ENCODE measurements around the gene AKR1C4. TPM values are rescaled to one million over a fixed set of nuclear protein-coding genes. Genes with fewer than 3 reads are reported as not detected.

Gene AKR1C4
- total RNA-seq, 1 experiment from 2014 or later = not detected

GRCh38 chr10:5183923-5184322 lies 12.7 kb upstream of the AKR1C4 start:
- TF ChIP-seq, protein P1, sequence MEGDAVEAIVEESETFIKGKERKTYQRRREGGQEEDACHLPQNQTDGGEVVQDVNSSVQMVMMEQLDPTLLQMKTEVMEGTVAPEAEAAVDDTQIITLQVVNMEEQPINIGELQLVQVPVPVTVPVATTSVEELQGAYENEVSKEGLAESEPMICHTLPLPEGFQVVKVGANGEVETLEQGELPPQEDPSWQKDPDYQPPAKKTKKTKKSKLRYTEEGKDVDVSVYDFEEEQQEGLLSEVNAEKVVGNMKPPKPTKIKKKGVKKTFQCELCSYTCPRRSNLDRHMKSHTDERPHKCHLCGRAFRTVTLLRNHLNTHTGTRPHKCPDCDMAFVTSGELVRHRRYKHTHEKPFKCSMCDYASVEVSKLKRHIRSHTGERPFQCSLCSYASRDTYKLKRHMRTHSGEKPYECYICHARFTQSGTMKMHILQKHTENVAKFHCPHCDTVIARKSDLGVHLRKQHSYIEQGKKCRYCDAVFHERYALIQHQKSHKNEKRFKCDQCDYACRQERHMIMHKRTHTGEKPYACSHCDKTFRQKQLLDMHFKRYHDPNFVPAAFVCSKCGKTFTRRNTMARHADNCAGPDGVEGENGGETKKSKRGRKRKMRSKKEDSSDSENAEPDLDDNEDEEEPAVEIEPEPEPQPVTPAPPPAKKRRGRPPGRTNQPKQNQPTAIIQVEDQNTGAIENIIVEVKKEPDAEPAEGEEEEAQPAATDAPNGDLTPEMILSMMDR (IDR thresholded peaks at IDR 0.05; ENCODE audit: unreplicated experiment) = no peak
- POLR2A ChIA-PET = interaction anchor here (1.0 kb wide), 1 partner anchor 14 kb away, joined by 3 read pairs; no protein-coding TSS in a partner anchor
- H3K27ac Mint-ChIP-seq (ENCODE audit: low read depth, unreplicated experiment) = no peak overlapping the region

DNA sequence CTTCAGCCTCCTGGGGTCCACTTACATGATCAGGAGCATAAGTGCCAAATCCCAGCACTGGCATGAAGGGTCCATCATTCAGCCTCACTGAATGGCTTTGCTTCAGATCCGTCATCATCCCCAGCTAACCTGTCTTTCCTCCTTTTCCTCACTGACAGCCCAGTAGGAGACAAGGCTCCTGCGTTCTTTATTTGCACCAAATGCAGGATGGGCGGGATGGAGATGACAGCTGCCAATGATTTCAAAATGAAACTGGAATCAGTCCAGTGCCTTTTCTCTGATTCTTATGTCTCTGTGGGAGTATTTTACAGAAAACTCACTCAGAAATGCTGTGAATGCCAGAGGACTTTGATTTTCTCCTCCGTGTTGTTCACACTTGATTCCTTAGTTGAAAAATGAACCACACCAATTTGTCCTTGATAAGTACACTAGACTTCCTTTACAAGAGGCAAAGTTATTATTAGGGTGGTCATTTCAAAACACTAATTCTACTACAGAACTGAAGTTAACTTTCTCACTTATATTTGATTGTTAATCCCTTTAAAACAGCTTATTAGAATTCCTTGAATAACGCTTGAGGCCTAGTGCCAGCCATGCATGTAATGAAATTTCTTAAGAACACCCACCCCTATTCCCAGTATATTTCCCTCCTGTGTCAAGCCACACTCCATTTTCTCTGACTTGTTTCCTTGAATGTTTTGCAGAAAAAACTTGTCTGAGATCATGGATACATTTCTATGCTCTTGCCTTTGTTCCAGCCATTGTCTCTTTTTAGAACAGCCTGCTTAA lies 11.5 kb upstream of the AKR1C4 start, which contains the start of gene AKR1C8:
Gene AKR1C8 (minus strand): TSS at position 164 of the 789 bp plus-strand sequence. CDS start 46 bp downstream, at position 118.
- TF ChIP-seq, protein P1 (IDR thresholded peaks at IDR 0.05; ENCODE audit: unreplicated experiment) = no peak
- Mint-ChIP-seq H3K36me3 (ENCODE audit: insufficient read depth, unreplicated experiment) (no peaks in the 10 kb centered on the region), H3K4me3 (ENCODE audit: unreplicated experiment) (no peak within 1 kb of the TSS), H3K27me3 (ENCODE audit: insufficient read depth, unreplicated experiment) (no peaks in the 10 kb centered on the region), H3K4me1 (ENCODE audit: insufficient read depth, unreplicated experiment) (peaks cover 5% of the 10 kb centered on the region), H3K27ac (ENCODE audit: low read depth, unreplicated experiment) (no peak within 1 kb of the TSS), H3K9me3 (ENCODE audit: unreplicated experiment) (no peaks in the 10 kb centered on the region)
- POLR2A ChIA-PET = no interaction called here
- intact Hi-C loops (cut with micrococcal nuclease) = no loop called here
- DNase-seq (ENCODE audit: unreplicated experiment) = no peak
- CTCF ChIA-PET = no interaction called here
- BruUV-seq (replicated peaks) = no TSS peak

More at GRCh38 chr10:5183923-5184322, 12.7 kb upstream of the AKR1C4 start:
- Mint-ChIP-seq H3K9me3 (ENCODE audit: unreplicated experiment) (no peaks in the 10 kb centered on the region), H3K27me3 (ENCODE audit: insufficient read depth, unreplicated experiment) (no peaks in the 10 kb centered on the region), H3K36me3 (ENCODE audit: insufficient read depth, unreplicated experiment) (no peaks in the 10 kb centered on the region), H3K4me3 (ENCODE audit: unreplicated experiment) (no peak overlapping the region), H3K4me1 (ENCODE audit: insufficient read depth, unreplicated experiment) (peaks cover 5% of the 10 kb centered on the region)
- BruUV-seq (replicated peaks) = no TSS peak
- no peak for DNase-seq (ENCODE audit: unreplicated experiment)
- CTCF ChIA-PET = interaction anchor here (0.9 kb wide), 1 partner anchor 96 kb away, joined by 4 read pairs; no protein-coding TSS in a partner anchor
- intact Hi-C loops (cut with micrococcal nuclease) = no loop called here

DNA sequence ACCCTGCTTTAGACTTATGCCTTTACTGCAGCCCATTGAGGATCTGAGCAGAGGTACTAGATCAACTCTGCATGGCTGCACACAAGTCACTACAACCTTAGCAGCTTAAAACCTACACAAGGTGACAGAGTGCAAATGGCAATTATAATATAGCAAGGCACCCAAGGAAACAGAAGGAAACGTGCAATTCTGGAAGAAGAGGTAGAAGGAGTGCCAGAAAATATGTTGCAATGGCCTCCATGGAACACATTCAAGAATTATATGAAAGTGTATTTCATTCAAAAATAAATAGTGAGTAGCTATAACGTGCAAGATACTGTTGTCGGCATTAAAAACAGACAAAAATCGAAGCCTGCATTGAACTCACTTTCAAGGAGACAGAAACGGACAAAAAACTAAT lies 8.8 kb upstream of the AKR1C4 start:
- Mint-ChIP-seq H3K9me3 (ENCODE audit: unreplicated experiment) (no peaks in the 10 kb centered on the region), H3K4me1 (ENCODE audit: insufficient read depth, unreplicated experiment) (peaks cover 5% of the 10 kb centered on the region), H3K27me3 (ENCODE audit: insufficient read depth, unreplicated experiment) (no peaks in the 10 kb centered on the region), H3K36me3 (ENCODE audit: insufficient read depth, unreplicated experiment) (no peaks in the 10 kb centered on the region), H3K27ac (ENCODE audit: low read depth, unreplicated experiment) (no peak overlapping the region), H3K4me3 (ENCODE audit: unreplicated experiment) (no peak overlapping the region)
- TF ChIP-seq, protein P1 (IDR thresholded peaks at IDR 0.05; ENCODE audit: unreplicated experiment) = no peak
- CTCF ChIA-PET = no interaction called here
- BruUV-seq (replicated peaks) = no TSS peak
- DNase-seq (ENCODE audit: unreplicated experiment) = no peak
- POLR2A ChIA-PET = interaction anchor here (0.7 to 0.9 kb wide), 2 partner anchors 9 to 122 kb away, joined by 3 to 4 read pairs; partner anchors contain the start of gene AKR1C4
- intact Hi-C loops (cut with micrococcal nuclease) = no loop called here

- TF ChIP-seq, protein P1 (IDR thresholded peaks at IDR 0.05; ENCODE audit: unreplicated experiment) = no peak
- H3K4me1 Mint-ChIP-seq (ENCODE audit: insufficient read depth, unreplicated experiment) = peaks cover 5% of the 10 kb centered on the region
- H3K27ac Mint-ChIP-seq (ENCODE audit: low read depth, unreplicated experiment) = no peak overlapping the region
- no peak overlapping the region for H3K4me3 Mint-ChIP-seq (ENCODE audit: unreplicated experiment)
- DNase-seq (ENCODE audit: unreplicated experiment) = no peak
- POLR2A ChIA-PET = interaction anchor here (0.9 kb wide), 1 partner anchor 9 kb away, joined by 4 read pairs; the partner anchor contains the start of gene AKR1C4
- no peaks in the 10 kb centered on the region for H3K36me3 Mint-ChIP-seq (ENCODE audit: insufficient read depth, unreplicated experiment)
- no peaks in the 10 kb centered on the region for H3K27me3 Mint-ChIP-seq (ENCODE audit: insufficient read depth, unreplicated experiment)
- intact Hi-C loops (cut with micrococcal nuclease) = no loop called here
- CTCF ChIA-PET = no interaction called here
- no peaks in the 10 kb centered on the region for H3K9me3 Mint-ChIP-seq (ENCODE audit: unreplicated experiment)
- BruUV-seq (replicated peaks) = no TSS peak
Observed at GRCh38 chr10:5188358-5188757, 8.3 kb upstream of the AKR1C4 start.

Measured in MCF 10A (cell line).